Right lobe of liver (tissue), 6 donors: ENCODE measurements around the gene DEDD2. TPM values are rescaled to one million over a fixed set of nuclear protein-coding genes. Genes with fewer than 3 reads are reported as not detected.

Experiments
- ATAC-seq, 4 donors: fragments of 200-7000 bp; cut with Tn5 transposase; one replicate each; pipeline ENCODE4 v1.9.1; 2020; ENCODE audit warnings: mild to moderate bottlenecking in 4 of 4, moderate library complexity in 4 of 4
- DNase-seq, 3 donors: peaks; one replicate each; pipeline ENCODE4 v3.0.0-alpha.2; 2020
- H3K27ac ChIP-seq, 3 donors: fragments of 200-600 bp; one replicate each; pipeline ENCODE4 v1.8.0; 2022
- H3K27me3 ChIP-seq, 2 donors: fragments of 200-600 bp; one replicate each; pipeline ENCODE4 v1.8.0; 2022
- H3K36me3 ChIP-seq, 4 donors: fragments of 200-600 bp; sonication (generic) in 1 of 4; one replicate each; pipeline versions ENCODE4 v1.5.1 to v1.8.0; 2017 to 2022; ENCODE audit warnings: control low read depth in 1 of 4
- H3K4me1 ChIP-seq, 4 donors: fragments of 200-600 bp; sonication (generic) in 1 of 4; one replicate each; pipeline versions ENCODE4 v1.5.1 to v1.8.0; 2017 to 2022; ENCODE audit warnings: control low read depth in 1 of 4
- H3K4me3 ChIP-seq, 3 donors: fragments of 200-600 bp; one replicate each; pipeline ENCODE4 v1.8.0; 2022
- H3K9me3 ChIP-seq, 4 donors: fragments of 200-600 bp; sonication (generic) in 1 of 4; one replicate each; pipeline versions ENCODE4 v1.5.1 to v1.8.0; 2017 to 2022; ENCODE audit warnings: control low read depth in 1 of 4
- CTCF ChIP-seq, 4 donors: fragments of 200-600 bp in 3 of 4; fragments of 450-650 bp in 1 of 4; IDR thresholded peaks; one replicate each; pipeline versions ENCODE4 v1.5.1 to v1.8.0; 2016 to 2022; ENCODE audit warnings: antibody characterized with exemption in 4 of 4, mild to moderate bottlenecking in 2 of 4
- POLR2A ChIP-seq: fragments of 450-650 bp; IDR thresholded peaks from one replicate; pipeline ENCODE4 v1.6.1; 2017; ENCODE audit warnings: antibody characterized with exemption, mild to moderate bottlenecking
- WGBS: methylation state at CpG from one replicate; pipeline ENCODE4 v1.1.6; 2018; ENCODE audit warnings: low coverage, low lambda C conversion rate; ENCODE audit not compliant: insufficient coverage; ENCODE audit errors: missing lambda C conversion rate; 5-methylcytosine and 5-hydroxymethylcytosine counted together
- intact Hi-C, 2 donors: fragments of 100-400 bp; cut with DNase I; formaldehyde crosslinking; loops; one replicate each; pipeline versions ENCODE4 v1.11.2 to v1.14.1; 2022
- total RNA-seq, 6 experiments: library from RNA; depleted of rRNA in 2 of 6; stranded (reverse); fragments of >200 nt in 2 of 6; fragmentation: NEBNext Ultra II Directional in 3 of 6; extraction: Animal tissue kit (Norgen Biotek cat#: 25700) in 3 of 6; gene quantifications; one replicate each; pipeline versions ENCODE4 v1.1.0 to v1.2.4, GENCODE V29; 2016 to 2023
- donor health status: DM: no; HTN: yes; CAD: no.
- donor health status: DM: no; HTN: no; CAD: no.
- donor health status: DM: no; HTN: no; CAD: no.
- donor health status: DM: no; HTN: yes; CAD: no.
- donor health status: DM: no; HTN: yes; CAD: no.

DEDD2 gene
- total RNA-seq, 6 experiments from 2014 or later = 8.1 to 18.0 (median 15.0) TPM

DNA sequence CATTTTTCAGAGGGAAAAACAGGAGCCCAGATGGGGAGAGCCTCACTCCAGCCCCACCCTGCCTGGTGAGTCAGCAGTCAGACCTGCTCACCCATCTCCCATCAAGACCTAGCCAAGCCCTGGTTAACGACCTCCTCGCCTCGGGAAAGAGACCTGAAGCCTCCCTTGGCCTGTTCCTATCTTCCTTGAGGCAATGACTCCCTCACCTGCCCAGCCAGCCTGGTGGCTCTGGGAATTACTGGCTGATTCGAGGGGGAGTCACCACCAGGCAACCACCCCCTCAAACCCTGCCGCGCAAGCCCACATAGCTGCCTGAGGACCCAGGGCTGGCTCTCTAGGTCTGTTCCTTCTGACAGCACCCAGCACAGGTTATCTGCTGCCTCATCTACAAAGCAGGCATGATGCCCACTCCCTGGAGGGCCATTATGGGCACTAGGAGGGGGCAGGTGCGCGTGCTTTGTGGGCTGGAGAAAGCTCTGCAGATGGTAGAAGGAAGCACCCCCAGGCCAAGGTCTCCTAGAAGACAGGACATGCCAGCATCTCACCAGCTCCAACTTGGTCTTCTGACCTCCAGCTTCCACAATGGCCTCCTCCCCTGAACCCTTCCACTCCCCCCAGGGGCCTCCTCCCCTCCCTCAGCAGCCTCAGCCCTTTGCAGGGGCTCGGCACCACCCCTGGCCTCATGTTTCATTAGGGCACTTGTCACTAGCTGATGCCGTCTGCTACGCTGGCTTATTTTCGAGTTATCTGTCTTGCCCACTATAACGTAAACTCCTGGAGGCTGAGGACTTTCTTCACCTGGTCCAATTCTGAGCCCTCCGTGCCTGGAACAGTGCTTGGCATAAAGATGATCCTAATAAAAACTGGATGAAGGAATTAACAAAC lies 10.4 kb downstream of the DEDD2 start:
- no peak overlapping the region for H3K4me3 ChIP-seq
- 76% methylated on average over 7 of the region's 14 CpGs for WGBS
- H3K27ac ChIP-seq = no peak overlapping the region
- TF ChIP-seq POLR2A (no peak), CTCF (IDR thresholded peaks at IDR 0.05) (no peak)
- H3K4me1 ChIP-seq = no peaks in the 10 kb centered on the region
- DNase-seq (no peak), ATAC-seq (no peak)
- peaks cover 0 to 88% (median 26%) of the 10 kb centered on the region in 4 donors for H3K36me3 ChIP-seq
- no peaks in the 10 kb centered on the region for H3K9me3 ChIP-seq
- H3K27me3 ChIP-seq = no peaks in the 10 kb centered on the region
- intact Hi-C loops = no loop called here

DNA sequence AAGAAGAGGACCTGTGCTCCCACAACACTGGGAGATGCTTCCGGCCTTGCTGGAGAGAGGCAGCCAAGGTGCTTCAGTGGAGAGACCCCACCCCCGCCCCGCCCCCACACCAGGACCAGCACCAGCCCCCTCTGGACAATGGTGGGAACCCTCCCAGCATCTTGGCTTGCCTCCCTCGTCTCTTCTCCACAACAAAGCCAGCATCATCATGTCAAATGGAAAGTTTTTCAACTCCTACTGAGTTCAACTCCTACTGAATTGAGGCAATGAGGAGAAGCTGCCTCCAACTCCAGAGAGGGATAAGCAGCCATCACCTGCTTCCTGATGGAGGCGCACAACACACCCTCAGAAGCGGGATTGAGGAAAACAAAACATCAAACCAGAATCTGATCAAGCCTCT lies 12.8 kb downstream of the DEDD2 start:
- ATAC-seq (no peak), DNase-seq (no peak)
- H3K9me3 ChIP-seq = no peaks in the 10 kb centered on the region
- intact Hi-C loops = no loop called here
- H3K4me1 ChIP-seq = peaks cover 0 to 4% (median 0%) of the 10 kb centered on the region in 4 donors
- H3K27ac ChIP-seq = no peak overlapping the region
- peaks cover 0 to 78% (median 20%) of the 10 kb centered on the region in 4 donors for H3K36me3 ChIP-seq
- WGBS = 81% methylated on average over 4 of the region's 6 CpGs
- TF ChIP-seq CTCF (IDR thresholded peaks at IDR 0.05) (no peak), POLR2A (no peak)
- no peak overlapping the region for H3K4me3 ChIP-seq
- no peaks in the 10 kb centered on the region for H3K27me3 ChIP-seq

DNA sequence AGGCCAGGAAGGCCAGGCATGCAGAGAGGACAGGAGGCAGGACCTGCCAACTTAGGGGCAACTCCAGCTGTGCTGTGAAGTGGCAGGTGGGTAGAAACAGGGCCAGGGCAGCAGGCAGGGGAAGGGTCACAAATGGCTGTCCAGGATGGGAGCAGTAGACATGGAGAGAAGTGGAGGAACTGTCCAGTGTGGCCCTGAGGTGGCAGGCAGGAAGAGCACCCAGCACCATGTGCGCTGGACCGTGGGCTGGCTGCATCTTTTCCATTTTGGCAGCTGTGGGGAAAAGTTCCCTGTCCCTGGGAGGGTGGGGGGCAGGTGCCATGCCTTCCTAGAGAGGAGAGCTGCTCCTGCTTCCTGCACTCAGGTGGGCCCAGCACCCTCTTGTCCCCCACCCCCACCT lies 13.8 kb downstream of the DEDD2 start:
- intact Hi-C loops = no loop called here
- Histone ChIP-seq H3K27me3 (no peaks in the 10 kb centered on the region), H3K4me1 (peaks cover 0 to 4% (median 0%) of the 10 kb centered on the region in 4 donors), H3K27ac (no peak overlapping the region), H3K36me3 (peaks cover 0 to 78% (median 16%) of the 10 kb centered on the region in 4 donors), H3K9me3 (no peaks in the 10 kb centered on the region), H3K4me3 (no peak overlapping the region)
- TF ChIP-seq POLR2A (no peak), CTCF (IDR thresholded peaks at IDR 0.05) (no peak)
- no peak for ATAC-seq
- WGBS = no CpG with 5 or more reads among the region's 2 CpGs
- DNase-seq = no peak

- DNase-seq (no peak), ATAC-seq (no peak)
- intact Hi-C loops = no loop called here
- no peaks in the 10 kb centered on the region for H3K27me3 ChIP-seq
- peaks cover 0 to 72% (median 10%) of the 10 kb centered on the region in 4 donors for H3K36me3 ChIP-seq
- no peaks in the 10 kb centered on the region for H3K9me3 ChIP-seq
- H3K4me1 ChIP-seq = peaks cover 0 to 4% (median 0%) of the 10 kb centered on the region in 4 donors
- H3K4me3 ChIP-seq = no peak overlapping the region
- peak overlapping the region in 2 of 3 donors; percentile 51 to 67 for H3K27ac ChIP-seq
- WGBS = 81% methylated on average over 3 of the region's 5 CpGs
- TF ChIP-seq CTCF (IDR thresholded peaks at IDR 0.05) (no peak), POLR2A (no peak)
Measured at GRCh38 chr19:42202290-42202880, 15.1 kb downstream of the DEDD2 start.
